ENCODE results near the gene CDC42BPB. TPM values are rescaled to one million over a fixed set of nuclear protein-coding genes. Genes with fewer than 3 reads are reported as not detected.
A peak's percentile ranks its signal among the peaks of the same experiment; 100 is the strongest.

The CDC42BPB gene
- total RNA-seq, 4 donors from 2014 or later: 145 to 255 (median 197) TPM

- H3K36me3 ChIP-seq: peaks cover 0 to 60% (median 0%) of the 10 kb centered on the region in 3 donors
- TF ChIP-seq POLR2A (IDR thresholded peaks at IDR 0.05): no peak
- no peak for TF ChIP-seq CTCF (IDR thresholded peaks at IDR 0.05)
- DNase-seq: no peak
These were observed 121.6 kb downstream of the CDC42BPB start for GRCh38 chr14:102935756-102936155.

GRCh38 chr14:102933618-102934231 is 123.6 kb downstream of the CDC42BPB start:
- Histone ChIP-seq H3K27me3 (peaks cover 0 to 20% of the 10 kb centered on the region in 2 donors), H3K27ac (no peak overlapping the region), H3K36me3 (peaks cover 0 to 41% (median 0%) of the 10 kb centered on the region in 3 donors), H3K9me3 (no peaks in the 10 kb centered on the region), H3K4me1 (peaks cover 0 to 24% (median 20%) of the 10 kb centered on the region in 4 donors), H3K4me3 (no peak overlapping the region)
- TF ChIP-seq POLR2A (IDR thresholded peaks at IDR 0.05) (no peak), CTCF (IDR thresholded peaks at IDR 0.05) (no peak)
- peak in 2 of 3 donors; percentile 44 to 48 for DNase-seq

More at GRCh38 chr14:102935756-102936155, 121.6 kb downstream of the CDC42BPB start:
- Histone ChIP-seq H3K27ac (no peak overlapping the region), H3K9me3 (no peaks in the 10 kb centered on the region), H3K27me3 (no peaks in the 10 kb centered on the region), H3K4me1 (peaks cover 0 to 8% (median 1%) of the 10 kb centered on the region in 4 donors), H3K4me3 (no peak overlapping the region)

- H3K27ac ChIP-seq: no peak overlapping the region
- no peak overlapping the region for H3K4me3 ChIP-seq
- peaks cover 0 to 23% of the 10 kb centered on the region in 2 donors for H3K27me3 ChIP-seq
- peaks cover 0 to 28% (median 25%) of the 10 kb centered on the region in 4 donors for H3K4me1 ChIP-seq
- H3K9me3 ChIP-seq: no peaks in the 10 kb centered on the region
- no peak for DNase-seq
- TF ChIP-seq POLR2A (IDR thresholded peaks at IDR 0.05): no peak
- no peak for TF ChIP-seq CTCF (IDR thresholded peaks at IDR 0.05)
- H3K36me3 ChIP-seq: peaks cover 0 to 31% (median 0%) of the 10 kb centered on the region in 3 donors
These were observed 124.7 kb downstream of the CDC42BPB start for GRCh38 chr14:102932484-102933248.

GRCh38 chr14:102931580-102932285 is 125.6 kb downstream of the CDC42BPB start:
- H3K27ac ChIP-seq: no peak overlapping the region
- H3K4me3 ChIP-seq: no peak overlapping the region
- TF ChIP-seq POLR2A (IDR thresholded peaks at IDR 0.05) (no peak), CTCF (IDR thresholded peaks at IDR 0.05) (no peak)
- no peak for DNase-seq
- peaks cover 0 to 29% (median 25%) of the 10 kb centered on the region in 4 donors for H3K4me1 ChIP-seq
- no peaks in the 10 kb centered on the region for H3K9me3 ChIP-seq
- H3K36me3 ChIP-seq: peaks cover 0 to 21% (median 0%) of the 10 kb centered on the region in 3 donors
- H3K27me3 ChIP-seq: peaks cover 0 to 23% of the 10 kb centered on the region in 2 donors

- H3K27me3 ChIP-seq: peaks cover 0 to 23% of the 10 kb centered on the region in 2 donors
- peaks cover 0 to 31% (median 25%) of the 10 kb centered on the region in 4 donors for H3K4me1 ChIP-seq
- TF ChIP-seq CTCF (IDR thresholded peaks at IDR 0.05) (no peak), POLR2A (IDR thresholded peaks at IDR 0.05) (no peak)
- peak overlapping the region; percentile 25 to 97 (median 92) for H3K27ac ChIP-seq
- peaks cover 0 to 20% (median 0%) of the 10 kb centered on the region in 3 donors for H3K36me3 ChIP-seq
- no peaks in the 10 kb centered on the region for H3K9me3 ChIP-seq
- H3K4me3 ChIP-seq: peak overlapping the region; percentile 44 to 69 (median 60)
- DNase-seq: peak; percentile 50 to 74 (median 70)
These were observed 126.4 kb downstream of the CDC42BPB start for GRCh38 chr14:102930753-102931579.

All from Peyer's patch (tissue), 4 donors.